Thyroid gland (tissue), 4 donors: ENCODE results near the gene NT5C3A. TPM values are rescaled to one million over a fixed set of nuclear protein-coding genes. Genes with fewer than 3 reads are reported as not detected.

Experiments
- DNase-seq, 2 donors: peaks; one replicate each; pipeline ENCODE4 v3.0.0-alpha.2; 2019
- H3K27ac ChIP-seq, 3 donors: fragments of 200-600 bp; sonication (generic); 1 replicate in 2 of 3; 2 replicates in 1 of 3; pipeline ENCODE4 v1.5.1; 2016 to 2019; ENCODE audit warnings: mild to moderate bottlenecking in 1 of 3, moderate library complexity in 1 of 3
- H3K27me3 ChIP-seq: fragments of 200-600 bp; sonication (generic); one replicate; pipeline ENCODE4 v1.5.1; 2019
- H3K36me3 ChIP-seq, 2 donors: fragments of 200-600 bp; sonication (generic); one replicate each; pipeline ENCODE4 v1.5.1; 2016 to 2019
- H3K4me1 ChIP-seq, 2 donors: fragments of 200-600 bp; sonication (generic); one replicate each; pipeline ENCODE4 v1.5.1; 2017 to 2019
- H3K4me3 ChIP-seq, 3 donors: fragments of 200-600 bp; sonication (generic); replicated peaks in 1 of 3; 1 replicate in 2 of 3; 2 replicates in 1 of 3; pipeline ENCODE4 v1.5.1; 2016; ENCODE audit warnings: mild to moderate bottlenecking in 1 of 3
- H3K9me3 ChIP-seq: fragments of 200-600 bp; sonication (generic); one replicate; pipeline ENCODE4 v1.5.1; 2017
- POLR2A ChIP-seq, 2 donors: fragments of 450-650 bp; IDR thresholded peaks; one replicate each; pipeline ENCODE4 v1.6.1; 2017; ENCODE audit warnings: antibody characterized with exemption in 2 of 2, mild to moderate bottlenecking in 2 of 2, moderate library complexity in 1 of 2
- WGBS, 2 donors: methylation state at CpG; one replicate each; pipeline ENCODE4 v1.1.5; 2017; 5-methylcytosine and 5-hydroxymethylcytosine counted together
- intact Hi-C: fragments of 100-400 bp; cut with DNase I; formaldehyde crosslinking; loops from one replicate; pipeline ENCODE4 v1.15.1; 2023
- total RNA-seq, 4 donors: library from RNA; depleted of rRNA; stranded (reverse); fragments of >200 nt; gene quantifications; one replicate each; pipeline ENCODE4 v1.2.3, GENCODE V29; 2016
- TF ChIP-seq, protein P1 (sequence below), 6 experiments: fragments of 200-600 bp in 3 of 6; fragments of 450-650 bp in 3 of 6; sonication (generic) in 3 of 6; IDR thresholded peaks; one replicate each; pipeline ENCODE4 v1.5.1; 2016 to 2019; ENCODE audit warnings: antibody characterized with exemption in 6 of 6, mild to moderate bottlenecking in 2 of 6, inconsistent platforms in 1 of 6, moderate library complexity in 1 of 6

NT5C3A gene
- total RNA-seq, 4 donors from 2014 or later: 28.8 to 40.3 (median 30.2) TPM

DNA sequence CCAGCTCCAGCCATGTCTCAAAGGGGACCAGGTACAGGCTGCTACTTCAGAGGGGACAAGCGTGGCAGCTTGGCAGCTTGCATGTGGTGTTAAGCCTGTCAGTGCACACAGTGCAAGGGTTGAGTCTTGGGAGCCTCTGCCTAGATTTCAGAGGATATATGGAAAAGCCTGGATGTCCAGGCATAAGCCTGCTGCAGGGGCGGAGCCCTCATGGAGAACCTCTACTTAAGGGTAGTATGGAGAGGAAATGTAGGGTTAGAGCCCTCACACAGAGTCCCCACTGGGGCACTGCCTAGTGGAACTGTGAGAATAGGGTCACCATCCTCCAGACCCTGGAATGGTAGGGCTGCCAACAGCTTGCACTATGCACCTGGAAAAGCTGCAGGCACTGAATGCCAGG lies 7.7 kb upstream of the NT5C3A start:
- H3K27me3 ChIP-seq: no peaks in the 10 kb centered on the region
- intact Hi-C loops: no loop called here
- no peaks in the 10 kb centered on the region for H3K9me3 ChIP-seq
- TF ChIP-seq, protein P1, sequence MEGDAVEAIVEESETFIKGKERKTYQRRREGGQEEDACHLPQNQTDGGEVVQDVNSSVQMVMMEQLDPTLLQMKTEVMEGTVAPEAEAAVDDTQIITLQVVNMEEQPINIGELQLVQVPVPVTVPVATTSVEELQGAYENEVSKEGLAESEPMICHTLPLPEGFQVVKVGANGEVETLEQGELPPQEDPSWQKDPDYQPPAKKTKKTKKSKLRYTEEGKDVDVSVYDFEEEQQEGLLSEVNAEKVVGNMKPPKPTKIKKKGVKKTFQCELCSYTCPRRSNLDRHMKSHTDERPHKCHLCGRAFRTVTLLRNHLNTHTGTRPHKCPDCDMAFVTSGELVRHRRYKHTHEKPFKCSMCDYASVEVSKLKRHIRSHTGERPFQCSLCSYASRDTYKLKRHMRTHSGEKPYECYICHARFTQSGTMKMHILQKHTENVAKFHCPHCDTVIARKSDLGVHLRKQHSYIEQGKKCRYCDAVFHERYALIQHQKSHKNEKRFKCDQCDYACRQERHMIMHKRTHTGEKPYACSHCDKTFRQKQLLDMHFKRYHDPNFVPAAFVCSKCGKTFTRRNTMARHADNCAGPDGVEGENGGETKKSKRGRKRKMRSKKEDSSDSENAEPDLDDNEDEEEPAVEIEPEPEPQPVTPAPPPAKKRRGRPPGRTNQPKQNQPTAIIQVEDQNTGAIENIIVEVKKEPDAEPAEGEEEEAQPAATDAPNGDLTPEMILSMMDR (IDR thresholded peaks at IDR 0.05): no peak
- no peak for TF ChIP-seq POLR2A (IDR thresholded peaks at IDR 0.05)
- H3K4me3 ChIP-seq: no peak overlapping the region
- H3K36me3 ChIP-seq: no peaks in the 10 kb centered on the region
- no peak overlapping the region for H3K27ac ChIP-seq
- H3K4me1 ChIP-seq: peaks cover 0 to 7% of the 10 kb centered on the region in 2 donors
- 90 to 100% methylated on average over 2 of the region's 2 CpGs for WGBS, 2 donors
- no peak for DNase-seq

- no peak for TF ChIP-seq POLR2A (IDR thresholded peaks at IDR 0.05)
- TF ChIP-seq, protein P1 (IDR thresholded peaks at IDR 0.05): no peak
- intact Hi-C loops: no loop called here
- WGBS, 2 donors: 90 to 92% methylated on average over 1 of the region's 1 CpG
- no peak for DNase-seq
- H3K27ac ChIP-seq: no peak overlapping the region
- H3K9me3 ChIP-seq: no peaks in the 10 kb centered on the region
- H3K4me1 ChIP-seq: peaks cover 4 to 6% of the 10 kb centered on the region in 2 donors
- H3K4me3 ChIP-seq: no peak overlapping the region
- H3K36me3 ChIP-seq: no peaks in the 10 kb centered on the region
- no peaks in the 10 kb centered on the region for H3K27me3 ChIP-seq
Measured at GRCh38 chr7:33067921-33068320, 5.3 kb upstream of the NT5C3A start.

GRCh38 chr7:33066771-33067170 lies 4.2 kb upstream of the NT5C3A start:
- intact Hi-C loops: no loop called here
- WGBS, 2 donors: 86 to 100% methylated on average over 1 of the region's 1 CpG
- no peaks in the 10 kb centered on the region for H3K9me3 ChIP-seq

DNA sequence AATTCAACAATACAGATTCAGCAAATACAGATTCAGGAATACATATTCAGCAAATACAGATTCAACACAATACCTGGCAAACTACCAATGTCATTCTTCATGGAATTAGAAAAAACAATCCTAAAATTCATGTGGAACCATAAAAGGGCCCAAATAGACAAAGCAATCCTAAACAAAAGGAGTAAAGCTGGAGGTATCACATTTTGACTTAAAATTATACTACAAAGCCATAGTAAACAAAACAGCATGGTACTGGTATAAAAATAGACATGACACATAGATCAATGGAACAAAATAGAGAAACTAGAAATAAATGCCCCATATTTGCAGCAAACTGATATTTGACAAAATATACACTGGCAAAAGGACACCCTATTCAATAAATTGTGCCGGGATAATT lies 3.4 kb upstream of the NT5C3A start:
- 98 to 100% methylated on average over 1 of the region's 1 CpG for WGBS, 2 donors
- no peak overlapping the region for H3K4me3 ChIP-seq
- peaks cover 4 to 8% of the 10 kb centered on the region in 2 donors for H3K4me1 ChIP-seq
- H3K27ac ChIP-seq: no peak overlapping the region
- no peak for TF ChIP-seq POLR2A (IDR thresholded peaks at IDR 0.05)
- TF ChIP-seq, protein P1 (IDR thresholded peaks at IDR 0.05): no peak
- no peaks in the 10 kb centered on the region for H3K27me3 ChIP-seq
- DNase-seq: no peak
- no peaks in the 10 kb centered on the region for H3K36me3 ChIP-seq
- intact Hi-C loops: no loop called here
- H3K9me3 ChIP-seq: no peaks in the 10 kb centered on the region

More at GRCh38 chr7:33066771-33067170, 4.2 kb upstream of the NT5C3A start:
- TF ChIP-seq POLR2A (IDR thresholded peaks at IDR 0.05): no peak
- TF ChIP-seq, protein P1 (IDR thresholded peaks at IDR 0.05): no peak
- no peak for DNase-seq
- Histone ChIP-seq H3K27me3 (no peaks in the 10 kb centered on the region), H3K36me3 (no peaks in the 10 kb centered on the region), H3K4me1 (peaks cover 0 to 4% of the 10 kb centered on the region in 2 donors), H3K27ac (no peak overlapping the region), H3K4me3 (no peak overlapping the region)

- Histone ChIP-seq H3K4me1 (peaks cover 6 to 12% of the 10 kb centered on the region in 2 donors), H3K4me3 (peak overlapping the region; percentile 39 to 92 (median 60)), H3K36me3 (no peaks in the 10 kb centered on the region), H3K27ac (peak overlapping the region; percentile 84 to 89 (median 89)), H3K27me3 (no peaks in the 10 kb centered on the region), H3K9me3 (no peaks in the 10 kb centered on the region)
- intact Hi-C loops: loop anchor here (5.0 kb wide), 3 partner anchors 64 to 216 kb away; partner anchors contain the start of gene BBS9
- peak in 1 of 2 donors; percentile 58 for TF ChIP-seq POLR2A (IDR thresholded peaks at IDR 0.05)
- TF ChIP-seq, protein P1 (IDR thresholded peaks at IDR 0.05): no peak
- WGBS, 2 donors: 0 to 2% methylated on average over 21 to 25 of the region's 50 CpGs
- peak; percentile 91 for DNase-seq
Measured at GRCh38 chr7:33062782-33063443, 337 bp upstream of the NT5C3A start.
